Upper lobe of left lung (tissue), 6 donors: ENCODE results near the gene COX19. TPM values are rescaled to one million over a fixed set of nuclear protein-coding genes. Genes with fewer than 3 reads are reported as not detected.
A peak's percentile ranks its signal among the peaks of the same experiment; 100 is the strongest.

ENCODE experiments used
- ATAC-seq, 2 donors: fragments of 200-7000 bp; cut with Tn5 transposase; one replicate each; pipeline ENCODE4 v1.9.1; 2022; ENCODE audit warnings: mild to moderate bottlenecking in 2 of 2, moderate library complexity in 2 of 2; ENCODE audit not compliant: low FRiP score in 2 of 2
- DNase-seq, 2 donors: peaks; one replicate each; pipeline ENCODE4 v3.0.0-alpha.2; 2019 to 2020
- H3K27ac ChIP-seq, 4 donors: fragments of 200-600 bp; sonication (generic); one replicate each; pipeline ENCODE4 v1.5.1; 2016 to 2019
- H3K27me3 ChIP-seq, 4 donors: fragments of 200-600 bp; sonication (generic); one replicate each; pipeline ENCODE4 v1.5.1; 2017 to 2019
- H3K36me3 ChIP-seq, 4 donors: fragments of 200-600 bp; sonication (generic); one replicate each; pipeline ENCODE4 v1.5.1; 2016 to 2019
- H3K4me1 ChIP-seq, 4 donors: fragments of 200-600 bp; sonication (generic); one replicate each; pipeline ENCODE4 v1.5.1; 2018 to 2019
- H3K4me3 ChIP-seq, 4 donors: fragments of 200-600 bp; sonication (generic); one replicate each; pipeline ENCODE4 v1.5.1; 2017 to 2019; ENCODE audit warnings: mild to moderate bottlenecking in 2 of 4, moderate library complexity in 1 of 4
- H3K9me3 ChIP-seq, 4 donors: fragments of 200-600 bp; sonication (generic); one replicate each; pipeline ENCODE4 v1.5.1; 2018 to 2019
- EP300 ChIP-seq, 4 donors: sonication (generic); formaldehyde crosslinking; IDR thresholded peaks; one replicate each; pipeline ENCODE4 v1.5.1; 2017; ENCODE audit warnings: antibody characterized with exemption in 4 of 4, control low read depth in 2 of 4
- POLR2A ChIP-seq, 4 donors: fragments of 450-650 bp; IDR thresholded peaks; one replicate each; pipeline ENCODE4 v1.5.1; 2016 to 2017; ENCODE audit warnings: antibody characterized with exemption in 4 of 4, mild to moderate bottlenecking in 2 of 4
- POLR2AphosphoS5 ChIP-seq, 2 donors: sonication (generic); formaldehyde crosslinking; IDR thresholded peaks; one replicate each; pipeline ENCODE4 v1.5.1; 2017; ENCODE audit warnings: antibody characterized with exemption in 2 of 2
- WGBS, 2 donors: methylation state at CpG; one replicate each; pipeline ENCODE4 v1.1.5; 2017 to 2018; 5-methylcytosine and 5-hydroxymethylcytosine counted together
- total RNA-seq, 6 donors: library from RNA; depleted of rRNA in 4 of 6; stranded (reverse); fragments of >200 nt in 4 of 6; gene quantifications; one replicate each; pipeline versions ENCODE4 v1.1.0 to v1.2.1, GENCODE V29; 2016 to 2021
- TF ChIP-seq, protein P1 (sequence below), 6 experiments: fragments of 450-650 bp in 4 of 6; fragments of 200-600 bp in 2 of 6; sonication (generic) in 2 of 6; IDR thresholded peaks; one replicate each; pipeline ENCODE4 v1.5.1; 2016 to 2019; ENCODE audit warnings: antibody characterized with exemption in 6 of 6
- donor health status: DM: no; HTN: no; CAD: no; lungs with moderate emphysema.
- donor health status: DM: no; HTN: yes; CAD: no; lungs with severe emphysema.

Gene COX19
- total RNA-seq, 6 donors from 2014 or later: 9.1 to 25.1 (median 11.5) TPM

- Histone ChIP-seq H3K27me3 (peaks cover 0 to 2% (median 0%) of the 10 kb centered on the region in 4 donors), H3K4me3 (no peak overlapping the region), H3K4me1 (peaks cover 13 to 38% (median 19%) of the 10 kb centered on the region in 4 donors), H3K27ac (peak overlapping the region in 1 of 4 donors; percentile 50), H3K9me3 (no peaks in the 10 kb centered on the region), H3K36me3 (no peaks in the 10 kb centered on the region)
- DNase-seq: peak; percentile 71 to 74
- 76 to 85% methylated on average over 14 to 28 of the region's 32 CpGs for WGBS, 2 donors
- TF ChIP-seq POLR2A (IDR thresholded peaks at IDR 0.05) (no peak), EP300 (IDR thresholded peaks at IDR 0.05) (no peak), POLR2AphosphoS5 (IDR thresholded peaks at IDR 0.05) (no peak)
- TF ChIP-seq, protein P1, sequence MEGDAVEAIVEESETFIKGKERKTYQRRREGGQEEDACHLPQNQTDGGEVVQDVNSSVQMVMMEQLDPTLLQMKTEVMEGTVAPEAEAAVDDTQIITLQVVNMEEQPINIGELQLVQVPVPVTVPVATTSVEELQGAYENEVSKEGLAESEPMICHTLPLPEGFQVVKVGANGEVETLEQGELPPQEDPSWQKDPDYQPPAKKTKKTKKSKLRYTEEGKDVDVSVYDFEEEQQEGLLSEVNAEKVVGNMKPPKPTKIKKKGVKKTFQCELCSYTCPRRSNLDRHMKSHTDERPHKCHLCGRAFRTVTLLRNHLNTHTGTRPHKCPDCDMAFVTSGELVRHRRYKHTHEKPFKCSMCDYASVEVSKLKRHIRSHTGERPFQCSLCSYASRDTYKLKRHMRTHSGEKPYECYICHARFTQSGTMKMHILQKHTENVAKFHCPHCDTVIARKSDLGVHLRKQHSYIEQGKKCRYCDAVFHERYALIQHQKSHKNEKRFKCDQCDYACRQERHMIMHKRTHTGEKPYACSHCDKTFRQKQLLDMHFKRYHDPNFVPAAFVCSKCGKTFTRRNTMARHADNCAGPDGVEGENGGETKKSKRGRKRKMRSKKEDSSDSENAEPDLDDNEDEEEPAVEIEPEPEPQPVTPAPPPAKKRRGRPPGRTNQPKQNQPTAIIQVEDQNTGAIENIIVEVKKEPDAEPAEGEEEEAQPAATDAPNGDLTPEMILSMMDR (IDR thresholded peaks at IDR 0.05): no peak
- peak; percentile 30 to 61 for ATAC-seq
Measured at GRCh38 chr7:957418-958220, 17.7 kb downstream of the COX19 start.

DNA sequence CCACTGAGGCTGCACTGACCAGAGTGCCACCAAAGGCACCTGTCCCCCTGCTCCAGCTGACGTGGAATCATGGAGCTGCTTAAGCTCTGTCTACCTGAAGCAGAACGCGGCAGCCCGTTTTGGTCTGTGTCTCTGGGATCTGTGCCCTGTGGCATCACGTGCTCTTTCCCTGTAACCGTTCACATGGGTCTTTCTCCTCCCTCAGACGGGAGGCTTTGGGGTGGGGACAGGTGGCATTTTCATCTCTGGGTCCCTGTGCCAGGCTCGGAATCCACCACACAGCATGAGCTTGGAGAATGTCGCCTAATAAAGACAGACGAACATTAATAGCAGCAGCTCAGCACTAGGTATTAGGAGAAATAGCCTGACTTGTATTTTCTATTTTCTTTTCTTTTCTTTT lies 19.3 kb downstream of the COX19 start:
- Histone ChIP-seq H3K4me1 (peaks cover 13 to 42% (median 20%) of the 10 kb centered on the region in 4 donors), H3K4me3 (no peak overlapping the region), H3K9me3 (no peaks in the 10 kb centered on the region), H3K27me3 (peaks cover 0 to 2% (median 0%) of the 10 kb centered on the region in 4 donors), H3K36me3 (no peaks in the 10 kb centered on the region), H3K27ac (no peak overlapping the region)
- ATAC-seq (no peak), DNase-seq (no peak)
- WGBS, 2 donors: 82 to 96% methylated on average over 10 of the region's 10 CpGs
- no peak for TF ChIP-seq EP300 (IDR thresholded peaks at IDR 0.05)
- TF ChIP-seq, protein P1 (IDR thresholded peaks at IDR 0.05): no peak

GRCh38 chr7:954330-955238 lies 20.8 kb downstream of the COX19 start, which contains the start of gene ADAP1:
TSS of gene ADAP1 (minus strand) at chr7:954680. CDS start at chr7:954477, 203 bp downstream.
- TF ChIP-seq, protein P1 (IDR thresholded peaks at IDR 0.05): peak; percentile 23 to 67 (median 60)
- no peak for TF ChIP-seq EP300 (IDR thresholded peaks at IDR 0.05)
- ATAC-seq (peak in 1 of 2 donors; percentile 67), DNase-seq (peak; percentile 59 to 93)
- H3K4me3 ChIP-seq: peak within 1 kb of the TSS; percentile 38 to 72 (median 66)
- H3K9me3 ChIP-seq: no peaks in the 10 kb centered on the region
- H3K4me1 ChIP-seq: peaks cover 13 to 48% (median 20%) of the 10 kb centered on the region in 4 donors
- 28 to 82% methylated on average over 2 to 3 of the region's 115 CpGs for WGBS, 2 donors
- peaks cover 0 to 2% (median 0%) of the 10 kb centered on the region in 4 donors for H3K27me3 ChIP-seq
- H3K27ac ChIP-seq: peak within 1 kb of the TSS; percentile 3 to 86 (median 66)
- no peaks in the 10 kb centered on the region for H3K36me3 ChIP-seq

GRCh38 chr7:953547-954327 lies 21.6 kb downstream of the COX19 start:
- WGBS, 2 donors: 7% methylated on average over 37 of the region's 78 CpGs; no CpG with 5 or more reads in 1 of the 2 donors
- H3K27me3 ChIP-seq: peaks cover 0 to 2% (median 0%) of the 10 kb centered on the region in 4 donors
- DNase-seq (peak; percentile 74 to 94), ATAC-seq (peak; percentile 34 to 67)
- peak overlapping the region; percentile 3 to 86 (median 66) for H3K27ac ChIP-seq
- no peaks in the 10 kb centered on the region for H3K9me3 ChIP-seq
- peak overlapping the region; percentile 38 to 72 (median 66) for H3K4me3 ChIP-seq
- H3K4me1 ChIP-seq: peaks cover 13 to 48% (median 20%) of the 10 kb centered on the region in 4 donors
- TF ChIP-seq POLR2A (IDR thresholded peaks at IDR 0.05): peak in 1 of 4 donors; percentile 10
- TF ChIP-seq POLR2AphosphoS5 (IDR thresholded peaks at IDR 0.05): peak in 1 of 2 donors; percentile 13
- no peak for TF ChIP-seq EP300 (IDR thresholded peaks at IDR 0.05)
- H3K36me3 ChIP-seq: no peaks in the 10 kb centered on the region
